VCaP (cell line): ENCODE results near the gene PKP1.

Source experiments
- H3K27ac ChIP-seq: fragments of 450-650 bp; 2 replicates; pipeline ENCODE4 v1.5.1; 2017
- CTCF ChIP-seq: fragments of 450-650 bp; conservative IDR thresholded peaks from 2 replicates; pipeline ENCODE4 v1.5.1; 2017; ENCODE audit warnings: mild to moderate bottlenecking, moderate library complexity

PKP1 gene

GRCh38 chr1:201330541-201330940, 47.2 kb downstream of the PKP1 start:
- H3K27ac ChIP-seq, result no peak overlapping the region
- TF ChIP-seq CTCF, result no peak

DNA sequence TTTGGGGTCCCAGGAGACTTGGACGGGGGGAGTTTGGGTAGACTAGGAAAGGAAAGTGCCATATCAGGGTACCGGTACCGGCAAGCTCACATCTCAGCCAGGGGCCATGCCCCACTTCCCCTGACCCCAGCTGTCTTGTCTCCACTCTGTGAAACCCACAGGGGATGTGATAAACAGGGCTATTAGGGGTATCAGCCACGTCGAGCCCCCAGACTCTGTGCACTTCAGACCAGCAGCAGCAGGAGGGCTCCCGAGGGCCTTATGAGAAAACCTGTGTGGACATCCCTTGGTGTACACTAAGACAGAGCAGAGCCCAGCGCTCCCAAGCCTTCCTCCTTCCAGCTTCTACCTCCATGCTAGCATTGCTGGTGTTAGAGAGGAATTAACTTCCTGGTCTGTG, 47.9 kb downstream of the PKP1 start:
- no peak overlapping the region for H3K27ac ChIP-seq
- no peak for TF ChIP-seq CTCF

GRCh38 chr1:201332021-201332420, 48.7 kb downstream of the PKP1 start:
- no peak for TF ChIP-seq CTCF

DNA sequence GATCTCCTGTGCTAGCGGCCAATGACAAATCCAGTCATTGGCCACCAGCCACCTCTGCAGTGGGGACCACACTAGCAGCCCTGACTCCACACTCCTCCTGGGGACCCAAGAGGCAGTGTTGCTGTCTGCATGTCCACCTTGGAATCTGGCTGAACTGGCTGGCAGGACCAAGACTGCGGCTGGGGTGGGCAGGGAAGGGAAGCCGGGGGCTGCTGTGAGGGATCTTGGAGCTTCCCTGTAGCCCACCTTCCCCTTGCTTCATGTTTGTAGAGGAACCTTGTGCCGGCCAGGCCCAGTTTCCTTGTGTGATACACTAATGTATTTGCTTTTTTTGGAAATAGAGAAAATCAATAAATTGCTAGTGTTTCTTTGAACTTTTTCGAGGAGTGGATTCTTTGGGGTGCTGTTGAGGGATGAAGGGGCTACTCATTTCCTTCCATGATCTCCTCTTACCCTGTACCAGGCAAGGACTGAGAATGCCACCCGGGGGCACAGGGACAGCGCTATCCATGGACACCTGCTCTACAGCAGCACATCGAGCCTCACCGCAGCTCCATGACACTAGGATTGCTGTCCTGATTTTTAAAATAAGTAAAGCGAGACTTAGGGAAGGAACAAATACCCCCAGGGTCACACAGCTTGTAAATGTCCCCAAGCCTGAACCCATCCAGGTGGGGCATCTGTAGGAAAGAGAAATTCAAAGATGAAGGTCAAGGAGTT, 49.5 kb downstream of the PKP1 start:
- no peak overlapping the region for H3K27ac ChIP-seq
- no peak for TF ChIP-seq CTCF

More at GRCh38 chr1:201332021-201332420, 48.7 kb downstream of the PKP1 start:
- no peak overlapping the region for H3K27ac ChIP-seq

DNA sequence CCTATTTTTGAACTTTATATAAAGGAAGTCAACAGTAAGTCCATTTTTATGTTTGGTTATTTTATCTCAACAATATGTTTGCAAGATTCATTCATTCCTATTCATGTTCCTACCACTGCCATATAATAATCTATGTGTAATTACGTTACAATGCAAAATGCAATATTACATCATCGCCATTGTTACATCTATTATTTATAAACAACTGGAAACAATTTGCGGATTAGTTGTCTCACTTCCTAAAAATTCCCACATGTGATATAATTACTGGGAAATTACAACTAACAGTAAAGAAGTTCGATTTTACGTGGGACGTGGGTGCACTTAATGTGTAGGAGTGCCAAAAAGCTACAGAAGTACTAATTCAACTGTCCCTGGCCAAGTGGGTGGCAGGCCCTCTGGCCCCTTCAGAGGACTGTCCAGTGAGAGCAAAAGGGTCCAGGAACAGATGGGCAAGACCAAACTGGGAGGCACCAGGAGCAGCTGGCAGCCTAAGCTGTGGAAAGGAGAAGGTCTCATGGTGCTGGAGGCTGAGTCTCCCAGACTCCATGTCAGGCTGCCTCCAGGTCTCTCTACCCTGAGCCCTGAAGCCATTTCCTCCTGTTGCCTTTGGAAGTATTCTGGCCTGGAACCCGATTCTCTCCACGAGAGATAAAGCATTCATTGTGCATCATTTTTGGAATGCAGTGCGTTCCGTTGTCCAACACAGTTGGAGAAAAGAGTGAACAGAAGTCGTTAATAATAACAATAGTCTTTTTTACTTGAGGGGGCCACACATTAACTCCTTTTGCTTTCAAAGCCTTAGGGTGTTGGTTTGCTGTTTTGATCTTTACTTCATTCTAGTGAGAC, 51.2 kb downstream of the PKP1 start:
- no peak for TF ChIP-seq CTCF
- H3K27ac ChIP-seq, result no peak overlapping the region

- TF ChIP-seq CTCF, result no peak
- no peak overlapping the region for H3K27ac ChIP-seq
Measured at GRCh38 chr1:201335174-201335870, 52.0 kb downstream of the PKP1 start.

GRCh38 chr1:201335901-201336300, 52.6 kb downstream of the PKP1 start:
- no peak overlapping the region for H3K27ac ChIP-seq
- no peak for TF ChIP-seq CTCF
